Measurements from ENCODE around the gene COX7B2.

Gene COX7B2

DNA sequence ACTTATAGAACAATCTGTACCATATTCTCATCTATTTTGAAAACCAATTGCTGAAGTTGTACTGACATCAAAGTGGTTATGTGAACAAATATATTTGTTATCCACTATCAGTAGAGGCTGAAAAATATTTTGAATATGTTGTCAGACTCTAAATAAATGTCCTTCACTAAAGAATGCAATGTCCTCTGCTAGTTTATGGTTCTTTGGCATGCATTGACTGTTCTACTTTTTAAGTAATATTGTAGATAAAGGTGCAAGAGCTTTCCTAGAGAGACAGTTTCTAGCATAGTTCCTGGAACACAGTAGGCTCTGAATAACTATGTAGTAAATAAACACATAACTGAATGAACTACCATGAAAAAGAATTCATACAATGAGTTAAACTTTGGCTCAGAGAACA is 18.2 kb upstream of the COX7B2 start:
- no peak overlapping the region for H3K4me3 ChIP-seq (ENCODE audit: low read depth, low read length)
- TF ChIP-seq POLR2A (IDR thresholded peaks at IDR 0.05; ENCODE audit: extremely low read depth, insufficient read length): no peak
- TF ChIP-seq, protein P1, sequence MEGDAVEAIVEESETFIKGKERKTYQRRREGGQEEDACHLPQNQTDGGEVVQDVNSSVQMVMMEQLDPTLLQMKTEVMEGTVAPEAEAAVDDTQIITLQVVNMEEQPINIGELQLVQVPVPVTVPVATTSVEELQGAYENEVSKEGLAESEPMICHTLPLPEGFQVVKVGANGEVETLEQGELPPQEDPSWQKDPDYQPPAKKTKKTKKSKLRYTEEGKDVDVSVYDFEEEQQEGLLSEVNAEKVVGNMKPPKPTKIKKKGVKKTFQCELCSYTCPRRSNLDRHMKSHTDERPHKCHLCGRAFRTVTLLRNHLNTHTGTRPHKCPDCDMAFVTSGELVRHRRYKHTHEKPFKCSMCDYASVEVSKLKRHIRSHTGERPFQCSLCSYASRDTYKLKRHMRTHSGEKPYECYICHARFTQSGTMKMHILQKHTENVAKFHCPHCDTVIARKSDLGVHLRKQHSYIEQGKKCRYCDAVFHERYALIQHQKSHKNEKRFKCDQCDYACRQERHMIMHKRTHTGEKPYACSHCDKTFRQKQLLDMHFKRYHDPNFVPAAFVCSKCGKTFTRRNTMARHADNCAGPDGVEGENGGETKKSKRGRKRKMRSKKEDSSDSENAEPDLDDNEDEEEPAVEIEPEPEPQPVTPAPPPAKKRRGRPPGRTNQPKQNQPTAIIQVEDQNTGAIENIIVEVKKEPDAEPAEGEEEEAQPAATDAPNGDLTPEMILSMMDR (IDR thresholded peaks at IDR 0.05; ENCODE audit: low read depth, low read length): no peak
- TF ChIP-seq, protein P2, sequence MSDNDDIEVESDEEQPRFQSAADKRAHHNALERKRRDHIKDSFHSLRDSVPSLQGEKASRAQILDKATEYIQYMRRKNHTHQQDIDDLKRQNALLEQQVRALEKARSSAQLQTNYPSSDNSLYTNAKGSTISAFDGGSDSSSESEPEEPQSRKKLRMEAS (IDR thresholded peaks at IDR 0.05; ENCODE audit: low read depth, low read length): no peak
- TF ChIP-seq MYC (IDR thresholded peaks at IDR 0.05; ENCODE audit: low read depth, low read length): no peak
- no peak for DNase-seq (ENCODE audit: low read depth)

DNA sequence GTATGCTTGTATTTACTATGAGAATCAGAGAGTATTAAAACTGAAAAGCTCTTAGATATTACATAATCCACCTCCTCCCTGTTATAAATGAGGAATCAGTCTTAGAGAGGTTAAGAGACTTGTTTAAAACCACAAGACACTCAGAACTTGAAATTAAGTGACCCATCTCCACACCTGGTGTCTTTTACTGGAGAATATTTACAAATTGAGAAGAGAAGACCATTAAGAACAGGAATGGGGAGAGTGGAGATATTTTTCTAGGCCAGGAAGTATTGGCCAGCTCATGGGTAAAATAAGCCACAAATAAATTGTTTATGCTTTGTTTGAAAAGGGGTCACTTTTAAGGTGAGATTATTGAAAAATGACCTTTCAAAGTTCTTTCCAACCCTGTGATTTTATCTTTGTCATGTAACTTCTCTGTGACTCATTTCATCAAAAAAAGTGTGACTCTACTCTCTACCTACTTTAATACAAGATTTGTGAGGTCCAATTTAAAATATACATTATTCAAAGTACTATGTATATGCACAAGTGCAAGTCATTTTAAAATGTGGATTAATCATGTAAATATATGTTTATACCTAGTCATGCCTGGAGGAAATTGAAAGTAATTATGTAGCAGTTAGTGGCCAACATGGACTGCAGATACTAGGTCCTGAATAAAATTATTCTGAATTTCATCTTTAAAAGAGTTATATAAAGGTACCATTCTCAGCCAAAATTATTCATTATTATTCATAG is 15.9 kb upstream of the COX7B2 start:
- DNase-seq (ENCODE audit: low read depth): no peak
- TF ChIP-seq, protein P2 (IDR thresholded peaks at IDR 0.05; ENCODE audit: low read depth, low read length): no peak
- no peak for TF ChIP-seq MYC (IDR thresholded peaks at IDR 0.05; ENCODE audit: low read depth, low read length)
- TF ChIP-seq, protein P1 (IDR thresholded peaks at IDR 0.05; ENCODE audit: low read depth, low read length): no peak
- no peak overlapping the region for H3K4me3 ChIP-seq (ENCODE audit: low read depth, low read length)

DNA sequence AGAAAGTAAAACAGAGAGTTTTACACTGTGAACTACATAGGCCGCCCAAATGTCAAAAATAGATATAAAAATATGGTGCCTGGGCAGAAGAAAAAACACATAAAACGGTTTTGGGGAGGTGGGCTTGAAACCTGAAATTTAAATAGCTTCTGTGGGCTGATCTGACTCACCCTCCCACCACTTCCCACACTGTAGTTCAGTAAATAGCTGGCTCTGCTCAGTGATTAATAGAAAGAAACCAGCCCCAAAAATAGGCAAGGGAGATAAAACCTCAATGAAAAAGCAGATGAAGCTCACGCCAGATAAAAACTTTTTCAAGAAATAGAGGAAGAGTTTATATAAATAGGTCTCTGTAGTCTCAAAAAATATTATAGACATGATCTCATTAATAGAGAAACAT is 13.2 kb upstream of the COX7B2 start:
- TF ChIP-seq MYC (IDR thresholded peaks at IDR 0.05; ENCODE audit: low read depth, low read length): no peak
- no peak for TF ChIP-seq POLR2A (IDR thresholded peaks at IDR 0.05; ENCODE audit: extremely low read depth, insufficient read length)
- TF ChIP-seq, protein P1 (IDR thresholded peaks at IDR 0.05; ENCODE audit: low read depth, low read length): no peak
- TF ChIP-seq, protein P2 (IDR thresholded peaks at IDR 0.05; ENCODE audit: low read depth, low read length): no peak
- no peak overlapping the region for H3K4me3 ChIP-seq (ENCODE audit: low read depth, low read length)
- no peak for DNase-seq (ENCODE audit: low read depth)

DNA sequence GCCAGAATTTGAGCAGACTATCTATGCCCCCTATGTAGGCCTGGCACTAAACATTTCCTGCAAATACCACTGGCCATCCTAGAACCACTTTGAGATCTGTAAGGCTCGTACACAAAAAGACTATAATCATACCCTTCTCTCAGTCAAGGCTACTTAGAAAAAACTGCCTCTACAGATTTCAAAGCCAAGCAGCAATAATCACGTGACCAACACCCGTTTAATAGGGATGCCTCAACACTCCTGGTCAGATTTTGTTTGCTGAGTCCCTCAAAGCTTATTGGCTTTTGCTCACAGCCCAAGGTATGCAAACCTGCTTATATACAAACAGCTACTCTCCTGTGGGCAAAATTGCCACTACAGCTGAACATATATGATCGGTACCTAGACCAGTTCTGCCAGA is 897 bp downstream of the COX7B2 start:
- TF ChIP-seq, protein P1 (IDR thresholded peaks at IDR 0.05; ENCODE audit: low read depth, low read length): no peak
- TF ChIP-seq MYC (IDR thresholded peaks at IDR 0.05; ENCODE audit: low read depth, low read length) (no peak), POLR2A (IDR thresholded peaks at IDR 0.05; ENCODE audit: extremely low read depth, insufficient read length) (no peak)
- TF ChIP-seq, protein P2 (IDR thresholded peaks at IDR 0.05; ENCODE audit: low read depth, low read length): no peak
- no peak for DNase-seq (ENCODE audit: low read depth)
- no peak overlapping the region for H3K4me3 ChIP-seq (ENCODE audit: low read depth, low read length)

DNA sequence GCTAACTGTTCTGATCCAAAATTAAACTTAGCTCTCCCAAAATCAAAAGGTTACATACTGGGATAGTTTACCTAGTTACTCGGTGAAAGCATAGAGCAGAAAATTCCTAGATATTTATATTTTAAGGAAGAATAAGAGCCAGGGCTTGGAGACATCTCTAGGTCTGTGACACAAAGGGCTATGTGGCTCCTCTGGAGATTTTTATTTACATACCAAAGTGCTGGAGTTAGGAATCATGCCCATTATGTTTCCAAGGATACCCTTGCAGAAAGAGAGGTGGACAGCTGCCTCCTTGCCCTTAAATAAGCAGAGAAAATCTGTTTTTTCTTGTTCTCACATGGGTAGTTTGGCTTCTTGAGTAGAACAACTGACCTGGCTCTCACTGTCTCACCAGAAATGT is 9.0 kb downstream of the COX7B2 start:
- TF ChIP-seq, protein P1 (IDR thresholded peaks at IDR 0.05; ENCODE audit: low read depth, low read length): no peak
- TF ChIP-seq, protein P2 (IDR thresholded peaks at IDR 0.05; ENCODE audit: low read depth, low read length): no peak
- TF ChIP-seq POLR2A (IDR thresholded peaks at IDR 0.05; ENCODE audit: extremely low read depth, insufficient read length) (no peak), MYC (IDR thresholded peaks at IDR 0.05; ENCODE audit: low read depth, low read length) (no peak)
- H3K4me3 ChIP-seq (ENCODE audit: low read depth, low read length): no peak overlapping the region
- DNase-seq (ENCODE audit: low read depth): no peak
